CD4-positive, alpha-beta memory T cell (primary cell): ENCODE data around the gene MRPL14. TPM values are rescaled to one million over a fixed set of nuclear protein-coding genes. Genes with fewer than 3 reads are reported as not detected.
"Not testable (repeated sequence)": the region's sequence is repeated elsewhere in the genome, so short reads cannot be mapped to it uniquely, and the experiment has no call there.

Experiments
- CTCF ChIA-PET: fragments of 350-600 bp; sonication (Branson Sonifier 250); formaldehyde crosslinking; loops from one replicate; lab custom pipeline; 2021; ENCODE audit warnings: inconsistent platforms; ENCODE audit not compliant: partially characterized antibody; lab: Charles Lee
- POLR2A ChIA-PET: fragments of 350-600 bp; sonication (Branson Sonifier 250); formaldehyde crosslinking; loops from one replicate; lab custom pipeline; 2021; ENCODE audit not compliant: partially characterized antibody; lab: Charles Lee
- DNase-seq, 5 donors: peaks; one replicate each; pipeline versions ENCODE4 v3.0.0 to v3.0.0-alpha.2; 2020 to 2022; ENCODE audit warnings: mixed read lengths in 1 of 5
- H3K27ac ChIP-seq: one replicate; pipeline ENCODE4 v1.7.0; 2013; ENCODE audit warnings: low read depth, low read length
- H3K27me3 ChIP-seq: 2 replicates; pipeline ENCODE4 v1.7.0; 2013; ENCODE audit warnings: mild to moderate bottlenecking, low read length, moderate library complexity; ENCODE audit not compliant: insufficient read depth
- H3K36me3 ChIP-seq: 2 replicates; pipeline ENCODE4 v1.7.0; 2013; ENCODE audit warnings: mild to moderate bottlenecking, low read length, moderate library complexity; ENCODE audit not compliant: insufficient read depth
- H3K4me1 ChIP-seq: 2 replicates; pipeline ENCODE4 v1.7.0; 2013; ENCODE audit warnings: mild to moderate bottlenecking, low read length, moderate library complexity; ENCODE audit not compliant: insufficient read depth
- H3K4me3 ChIP-seq, 2 donors: one replicate each; pipeline ENCODE4 v1.7.0; 2013; ENCODE audit warnings: low read length in 2 of 2, mild to moderate bottlenecking in 1 of 2
- H3K9me3 ChIP-seq, 2 donors: one replicate each; pipeline ENCODE4 v1.7.0; 2013; ENCODE audit warnings: low read length in 2 of 2, control low read depth in 1 of 2; ENCODE audit not compliant: control insufficient read depth in 1 of 2
- H3K27ac Mint-ChIP-seq, 7 donors: one replicate each; pipeline ENCODE4 v1.8.0; 2020 to 2021; ENCODE audit warnings: mixed read lengths in 7 of 7, mild to moderate bottlenecking in 6 of 7, inconsistent platforms in 3 of 7, moderate library complexity in 3 of 7
- H3K27me3 Mint-ChIP-seq, 2 donors: one replicate each; pipeline ENCODE4 v1.8.0; 2020 to 2021; ENCODE audit warnings: mixed read lengths in 2 of 2
- H3K36me3 Mint-ChIP-seq, 2 donors: one replicate each; pipeline ENCODE4 v1.8.0; 2020 to 2021; ENCODE audit warnings: mixed read lengths in 2 of 2, inconsistent platforms in 1 of 2, mild to moderate bottlenecking in 1 of 2
- H3K4me1 Mint-ChIP-seq, 4 donors: one replicate each; pipeline ENCODE4 v1.8.0; 2020 to 2021; ENCODE audit warnings: mixed read lengths in 4 of 4, mild to moderate bottlenecking in 1 of 4
- H3K4me3 Mint-ChIP-seq, 8 donors: one replicate each; pipeline ENCODE4 v1.8.0; 2020 to 2021; ENCODE audit warnings: mixed read lengths in 8 of 8, mild to moderate bottlenecking in 7 of 8, moderate library complexity in 6 of 8, inconsistent platforms in 3 of 8
- H3K9me3 Mint-ChIP-seq, 8 donors: one replicate each; pipeline ENCODE4 v1.8.0; 2020 to 2021; ENCODE audit warnings: mixed read lengths in 8 of 8, mild to moderate bottlenecking in 5 of 8, inconsistent platforms in 3 of 8, moderate library complexity in 1 of 8
- intact Hi-C: fragments of 100-400 bp; cut with micrococcal nuclease; formaldehyde crosslinking; loops from one replicate; pipeline ENCODE4 v1.15.1; 2023
- polyA plus RNA-seq, 2 donors: library from polyadenylated mRNA; unstranded; fragments of 300-500 nt; fragmentation: Illumina TruSeq; gene quantifications; one replicate each; pipeline ENCODE4 v1.2.3, GENCODE V29; 2021
- total RNA-seq, 2 experiments: library from RNA; stranded (reverse); gene quantifications; one replicate each; pipeline ENCODE4 v1.2.3, GENCODE V29; 2021

MRPL14 gene
- total and polyA plus RNA-seq, 4 experiments from 2014 or later, result 21.7 to 123 (median 63.4) TPM

DNA sequence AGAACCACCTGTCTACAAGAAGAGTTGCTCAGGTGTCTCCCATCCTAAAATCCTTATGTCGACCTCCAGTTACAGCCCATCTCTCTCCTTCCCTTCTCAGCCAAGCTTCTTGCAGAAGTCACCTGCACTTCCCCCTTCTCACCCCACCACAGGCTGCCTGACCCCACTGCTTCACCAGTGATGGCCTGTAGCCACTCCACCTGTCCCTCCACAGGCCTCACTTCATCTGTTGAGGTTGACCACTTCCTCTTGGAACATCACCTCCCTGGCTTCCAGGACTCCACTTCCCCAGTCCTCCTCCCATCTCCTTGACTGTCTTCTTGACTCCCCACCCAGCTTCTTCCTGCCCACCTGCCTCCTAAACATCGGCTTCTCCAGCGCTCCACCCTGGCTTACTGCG is 25.4 kb downstream of the MRPL14 start:
- Histone ChIP-seq H3K9me3 (no peaks in the 10 kb centered on the region), H3K36me3 (peaks cover 5% of the 10 kb centered on the region), H3K27me3 (no peaks in the 10 kb centered on the region), H3K4me3 (no peak overlapping the region), H3K27ac (no peak overlapping the region), H3K4me1 (no peaks in the 10 kb centered on the region)
- peak overlapping the region in 5 of 7 donors; percentile 66 to 78 (median 77) for H3K27ac Mint-ChIP-seq
- intact Hi-C loops, result no loop called here
- no peaks in the 10 kb centered on the region for H3K9me3 Mint-ChIP-seq
- DNase-seq, result no peak
- POLR2A ChIA-PET, result no interaction called here
- CTCF ChIA-PET, result interaction anchor here (1.1 to 1.4 kb wide), 2 partner anchors 11 to 134 kb away, joined by 3 read pairs; no protein-coding TSS in a partner anchor
- H3K36me3 Mint-ChIP-seq, result peaks cover 7 to 31% of the 10 kb centered on the region in 2 donors
- H3K4me1 Mint-ChIP-seq, result peaks cover 10 to 37% (median 20%) of the 10 kb centered on the region in 4 donors
- H3K27me3 Mint-ChIP-seq, result no peaks in the 10 kb centered on the region
- H3K4me3 Mint-ChIP-seq, result no peak overlapping the region

DNA sequence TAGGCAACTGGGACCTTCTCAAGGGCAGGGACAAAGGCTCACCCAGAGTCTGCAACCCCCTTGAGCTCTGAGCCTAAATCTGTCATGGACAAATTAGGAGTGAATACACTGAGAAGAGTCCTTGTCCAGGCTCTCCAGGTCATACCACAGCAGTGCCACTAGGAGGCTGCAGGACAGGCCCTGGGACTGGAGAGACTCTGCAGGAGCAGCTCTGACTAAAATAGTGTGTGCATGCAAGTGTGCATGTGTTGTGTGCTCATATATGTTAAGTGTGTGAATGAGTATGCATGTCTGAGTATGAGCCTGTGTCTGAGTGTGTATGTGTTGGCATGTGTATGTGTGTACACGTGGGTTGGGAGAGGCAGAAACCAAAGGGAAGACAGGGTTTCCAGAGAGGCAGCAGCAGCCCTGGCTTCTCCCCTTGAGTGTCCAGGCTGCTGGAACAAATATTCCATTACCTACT is 27.1 kb downstream of the MRPL14 start:
- Mint-ChIP-seq H3K4me3 (no peak overlapping the region), H3K27me3 (no peaks in the 10 kb centered on the region), H3K36me3 (peaks cover 0 to 22% of the 10 kb centered on the region in 2 donors), H3K4me1 (peaks cover 10 to 31% (median 18%) of the 10 kb centered on the region in 4 donors), H3K9me3 (no peaks in the 10 kb centered on the region), H3K27ac (peak overlapping the region in 4 of 7 donors; percentile 38 to 69 (median 65))
- POLR2A ChIA-PET, result interaction anchor here (0.7 kb wide), 1 partner anchor 1660 kb away, joined by 3 read pairs; no protein-coding TSS in a partner anchor
- no peak overlapping the region for H3K27ac ChIP-seq
- no peak overlapping the region for H3K4me3 ChIP-seq
- H3K4me1 ChIP-seq, result no peaks in the 10 kb centered on the region
- H3K9me3 ChIP-seq, result no peaks in the 10 kb centered on the region
- CTCF ChIA-PET, result interaction anchor here (0.7 to 5.7 kb wide), 5 partner anchors 14 to 54 kb away, joined by 3 to 50 read pairs (median 9); no protein-coding TSS in a partner anchor
- intact Hi-C loops, result no loop called here
- H3K36me3 ChIP-seq, result peaks cover 5% of the 10 kb centered on the region
- no peak for DNase-seq
- H3K27me3 ChIP-seq, result no peaks in the 10 kb centered on the region

DNA sequence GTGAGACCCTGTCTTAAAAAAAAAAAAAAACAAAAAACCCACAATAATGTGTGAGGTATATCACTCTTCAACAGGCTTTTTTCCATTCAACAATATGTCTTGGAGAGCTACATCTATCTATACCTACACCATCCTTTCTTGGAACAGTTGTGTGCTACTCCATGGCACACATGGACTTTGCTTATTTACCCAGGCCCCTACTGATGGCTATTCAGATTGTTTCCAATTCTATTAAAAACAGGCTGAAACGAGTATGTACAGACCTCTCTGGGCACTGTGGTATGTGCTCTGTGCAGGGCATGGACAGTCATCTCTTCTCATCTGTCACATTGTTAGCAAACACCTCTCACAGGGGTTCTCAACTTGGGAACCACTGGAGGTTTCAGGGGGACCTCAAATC is 28.1 kb downstream of the MRPL14 start:
- H3K4me1 Mint-ChIP-seq, result peaks cover 10 to 21% (median 17%) of the 10 kb centered on the region in 4 donors
- DNase-seq, result no peak
- no peak overlapping the region for H3K27ac ChIP-seq
- intact Hi-C loops, result no loop called here
- H3K36me3 Mint-ChIP-seq, result peaks cover 7 to 23% of the 10 kb centered on the region in 2 donors
- ChIA-PET CTCF (interaction anchor here (0.7 to 5.7 kb wide), 7 partner anchors 13 to 290 kb away, joined by 3 to 50 read pairs (median 8); no protein-coding TSS in a partner anchor), POLR2A (interaction anchor here (0.7 to 1.1 kb wide), 2 partner anchors 51 to 1659 kb away, joined by 3 read pairs; no protein-coding TSS in a partner anchor)
- peaks cover under 1% of the 10 kb centered on the region for H3K36me3 ChIP-seq
- H3K9me3 ChIP-seq, result no peaks in the 10 kb centered on the region
- H3K9me3 Mint-ChIP-seq, result no peaks in the 10 kb centered on the region
- H3K27me3 Mint-ChIP-seq, result no peaks in the 10 kb centered on the region
- H3K27ac Mint-ChIP-seq, result peak overlapping the region in 3 of 7 donors; percentile 19 to 69 (median 38)
- H3K4me3 Mint-ChIP-seq, result no peak overlapping the region
- H3K27me3 ChIP-seq, result no peaks in the 10 kb centered on the region
- no peaks in the 10 kb centered on the region for H3K4me1 ChIP-seq
- H3K4me3 ChIP-seq, result no peak overlapping the region

DNA sequence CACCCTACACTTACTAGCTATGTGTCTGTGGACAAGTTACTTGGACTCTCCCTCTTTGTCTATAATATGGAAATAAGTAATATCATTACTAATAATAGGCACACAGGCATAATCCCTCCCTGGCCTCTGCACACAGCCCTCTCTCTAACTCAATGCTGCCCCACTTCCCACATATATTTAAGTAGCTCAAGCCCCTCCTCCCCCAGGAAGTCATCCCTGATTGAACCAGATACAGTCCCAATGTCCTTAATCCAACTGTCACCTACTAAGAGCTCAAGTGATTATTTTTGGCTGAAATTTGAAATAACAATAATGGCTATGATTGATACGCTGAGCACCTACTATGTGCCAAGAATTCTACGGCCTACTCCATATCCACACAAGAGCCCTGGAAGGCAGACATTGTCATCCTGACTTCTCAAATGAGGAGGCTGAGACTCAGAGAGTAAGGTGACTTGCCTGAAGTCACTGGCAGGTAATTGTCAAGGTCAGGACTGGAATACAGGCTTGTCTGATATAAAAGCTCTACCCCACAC is 29.4 kb downstream of the MRPL14 start:
- intact Hi-C loops, result loop anchor here (2.0 kb wide), 1 partner anchor 167 kb away; the partner anchor contains the start of gene NFKBIE
- Mint-ChIP-seq H3K27ac (peak overlapping the region in 1 of 7 donors; percentile 15), H3K4me3 (no peak overlapping the region), H3K9me3 (no peaks in the 10 kb centered on the region), H3K27me3 (no peaks in the 10 kb centered on the region), H3K4me1 (peaks cover 8 to 16% (median 12%) of the 10 kb centered on the region in 4 donors), H3K36me3 (peaks cover 12 to 24% of the 10 kb centered on the region in 2 donors)
- no peak for DNase-seq
- no peaks in the 10 kb centered on the region for H3K36me3 ChIP-seq
- H3K4me3 ChIP-seq, result no peak overlapping the region
- H3K27me3 ChIP-seq, result no peaks in the 10 kb centered on the region
- no peaks in the 10 kb centered on the region for H3K4me1 ChIP-seq
- CTCF ChIA-PET, result interaction anchor here (0.8 to 5.7 kb wide), 14 partner anchors 9 to 240 kb away, joined by 3 to 50 read pairs (median 4); no protein-coding TSS in a partner anchor
- POLR2A ChIA-PET, result interaction anchor here (1.2 kb wide), 1 partner anchor 140 kb away, joined by 3 read pairs; no protein-coding TSS in a partner anchor
- no peak overlapping the region for H3K27ac ChIP-seq
- no peaks in the 10 kb centered on the region for H3K9me3 ChIP-seq

DNA sequence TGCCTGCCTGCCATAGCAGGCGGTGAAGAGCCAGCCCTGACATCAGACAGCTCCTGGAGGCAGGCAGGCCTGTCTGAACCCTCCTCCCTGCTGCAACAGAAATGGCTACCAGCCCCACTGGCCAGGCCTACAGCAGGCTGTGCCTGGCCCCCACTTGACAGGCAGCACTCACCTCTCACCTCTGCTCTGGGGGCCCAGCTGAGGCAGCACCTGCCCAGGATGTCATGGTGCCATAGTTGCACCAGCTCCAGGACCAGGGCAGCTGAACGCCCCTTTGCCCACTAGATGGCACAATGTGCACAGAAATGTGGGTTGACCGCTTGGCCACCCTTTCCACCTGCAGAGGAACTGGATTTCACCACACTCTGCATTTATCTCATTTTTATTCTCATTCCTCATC is 30.6 kb downstream of the MRPL14 start:
- POLR2A ChIA-PET, result interaction anchor here (1.0 to 1.2 kb wide), 3 partner anchors 55 to 150 kb away, joined by 3 to 8 read pairs (median 3); partner anchors contain the start of gene HSP90AB1

DNA sequence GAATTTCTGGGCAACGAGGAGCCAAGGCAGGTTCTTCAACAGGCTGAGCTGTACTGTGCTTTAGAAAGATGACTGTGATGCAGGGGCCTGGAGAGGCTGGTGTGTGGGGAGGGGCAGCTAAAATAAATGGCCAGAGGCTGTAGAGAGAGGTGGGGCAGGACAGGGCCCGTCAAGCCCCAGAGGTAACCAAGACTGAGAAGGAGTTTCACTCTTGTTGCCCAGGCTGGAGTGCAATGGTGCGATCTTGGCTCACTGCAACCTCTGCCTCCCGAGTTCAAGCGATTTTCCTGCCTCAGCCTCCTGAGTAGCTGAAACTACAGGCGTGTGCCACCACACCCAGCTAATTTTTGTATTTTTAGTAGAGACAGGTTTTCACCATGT is 32.0 kb downstream of the MRPL14 start:
- POLR2A ChIA-PET, H3K9me3 Mint-ChIP-seq, H3K4me1 Mint-ChIP-seq, H3K36me3 ChIP-seq, DNase-seq, H3K9me3 ChIP-seq, intact Hi-C loops, H3K27ac ChIP-seq, H3K4me1 ChIP-seq, H3K27me3 ChIP-seq, H3K4me3 ChIP-seq, H3K27me3 Mint-ChIP-seq, H3K4me3 Mint-ChIP-seq: not testable (repeated sequence)
- H3K36me3 Mint-ChIP-seq, result peaks cover 12 to 18% of the 10 kb centered on the region in 2 donors
- H3K27ac Mint-ChIP-seq, result peak overlapping the region in 1 of 7 donors; percentile 78
- CTCF ChIA-PET, result interaction anchor here (0.9 to 5.7 kb wide), 7 partner anchors 10 to 243 kb away, joined by 3 to 50 read pairs (median 7); no protein-coding TSS in a partner anchor

More for the DNA sequence above, 30.6 kb downstream of the MRPL14 start:
- no peaks in the 10 kb centered on the region for H3K27me3 ChIP-seq
- no peaks in the 10 kb centered on the region for H3K9me3 ChIP-seq
- peak overlapping the region in 3 of 7 donors; percentile 5 to 77 (median 70) for H3K27ac Mint-ChIP-seq
- no peaks in the 10 kb centered on the region for H3K4me1 ChIP-seq
- peaks cover 12 to 20% of the 10 kb centered on the region in 2 donors for H3K36me3 Mint-ChIP-seq
- H3K4me1 Mint-ChIP-seq, result peaks cover under 1 to 7% (median 5%) of the 10 kb centered on the region in 4 donors
- DNase-seq, result peak; percentile 67 to 76 (median 70)
- no peaks in the 10 kb centered on the region for H3K27me3 Mint-ChIP-seq
- no peak overlapping the region for H3K4me3 ChIP-seq
- H3K9me3 Mint-ChIP-seq, result no peaks in the 10 kb centered on the region
- CTCF ChIA-PET, result interaction anchor here (0.6 to 5.7 kb wide), 13 partner anchors 9 to 242 kb away, joined by 3 to 50 read pairs (median 5); no protein-coding TSS in a partner anchor
- H3K36me3 ChIP-seq, result no peaks in the 10 kb centered on the region
- H3K4me3 Mint-ChIP-seq, result no peak overlapping the region
- intact Hi-C loops, result loop anchor here (1.0 to 2.0 kb wide), 4 partner anchors 55 to 208 kb away; partner anchors contain the start of gene NFKBIE
- no peak overlapping the region for H3K27ac ChIP-seq
